ENCODE results near the gene KAT5.
A peak's percentile ranks its signal among the peaks of the same experiment; 100 is the strongest.
"Not testable (repeated sequence)": the region's sequence is repeated elsewhere in the genome, so short reads cannot be mapped to it uniquely, and the experiment has no call there.

The KAT5 gene

GRCh38 chr11:65709661-65710060 lies 2.4 kb upstream of the KAT5 start:
- no peak for DNase-seq (ENCODE audit: low read depth, low spot score)

GRCh38 chr11:65710421-65710820 lies 1.6 kb upstream of the KAT5 start:
- no peak for DNase-seq (ENCODE audit: low read depth, low spot score)

- no peak for DNase-seq (ENCODE audit: low read depth, low spot score)
These were observed 603 bp downstream of the KAT5 start for GRCh38 chr11:65712633-65713076.

GRCh38 chr11:65713212-65713969 lies 1.3 kb downstream of the KAT5 start:
- DNase-seq (ENCODE audit: low read depth, low spot score), result no peak

- no peak for DNase-seq (ENCODE audit: low read depth, low spot score)
These were observed 2.4 kb downstream of the KAT5 start for GRCh38 chr11:65714433-65714832.

- DNase-seq (ENCODE audit: low read depth, low spot score), result no peak
These were observed 4.2 kb downstream of the KAT5 start for GRCh38 chr11:65716302-65716701.

GRCh38 chr11:65716774-65717405 lies 4.8 kb downstream of the KAT5 start:
- DNase-seq (ENCODE audit: low read depth, low spot score), result no peak

- DNase-seq (ENCODE audit: low read depth, low spot score), result no peak
These were observed 5.9 kb downstream of the KAT5 start for GRCh38 chr11:65717906-65718305.

GRCh38 chr11:65718531-65718930 lies 6.5 kb downstream of the KAT5 start:
- DNase-seq (ENCODE audit: low read depth, low spot score), result no peak

GRCh38 chr11:65718964-65719492 lies 7.0 kb downstream of the KAT5 start:
- DNase-seq (ENCODE audit: low read depth, low spot score), result no peak

- no peak for DNase-seq (ENCODE audit: low read depth, low spot score)
These were observed 7.8 kb downstream of the KAT5 start for GRCh38 chr11:65719871-65720210.

GRCh38 chr11:65720211-65720934 lies 8.3 kb downstream of the KAT5 start, which contains the start of gene RNASEH2C:
TSS of gene RNASEH2C (minus strand) at chr11:65720798. CDS start at chr11:65720758, 40 bp downstream.
- peak; percentile 50 for DNase-seq (ENCODE audit: low read depth, low spot score)

- DNase-seq (ENCODE audit: low read depth, low spot score), result no peak
These were observed 10.2 kb downstream of the KAT5 start for GRCh38 chr11:65722261-65722660.

GRCh38 chr11:65726660-65727059 lies 14.6 kb downstream of the KAT5 start:
- DNase-seq (ENCODE audit: low read depth, low spot score), result no peak

GRCh38 chr11:65727865-65728264 lies 15.8 kb downstream of the KAT5 start:
- DNase-seq (ENCODE audit: low read depth, low spot score), result no peak

- DNase-seq (ENCODE audit: low read depth, low spot score), result no peak
These were observed 18.4 kb downstream of the KAT5 start for GRCh38 chr11:65730461-65730860.

- not testable (repeated sequence) for DNase-seq (ENCODE audit: low read depth, low spot score)
These were observed 23.1 kb downstream of the KAT5 start for GRCh38 chr11:65735111-65735510.

GRCh38 chr11:65736810-65737209 lies 24.8 kb downstream of the KAT5 start:
- no peak for DNase-seq (ENCODE audit: low read depth, low spot score)

- no peak for DNase-seq (ENCODE audit: low read depth, low spot score)
These were observed 27.0 kb downstream of the KAT5 start for GRCh38 chr11:65739022-65739421.

- no peak for DNase-seq (ENCODE audit: low read depth, low spot score)
These were observed 29.1 kb downstream of the KAT5 start for GRCh38 chr11:65741185-65741584.

- DNase-seq (ENCODE audit: low read depth, low spot score), result no peak
These were observed 30.3 kb downstream of the KAT5 start for GRCh38 chr11:65742353-65742752.

GRCh38 chr11:65743681-65744025 lies 31.6 kb downstream of the KAT5 start:
- DNase-seq (ENCODE audit: low read depth, low spot score), result no peak

Data from activated CD4-positive, CD25-positive, alpha-beta regulatory T cell treated with anti-CD3 and anti-CD28 coated beads, Interleukin-2, amount 50 U/mL, for 16 hours (primary cell).